GM19395 (cell line): ENCODE data around the gene SLC17A9.

ENCODE experiments used
- ATAC-seq: cut with Tn5 transposase; IDR thresholded peaks from one replicate; pipeline ENCODE4 v1.9.1; 2021; ENCODE audit warnings: mild to moderate bottlenecking, moderate library complexity; ENCODE audit not compliant: unreplicated experiment

SLC17A9 gene

GRCh38 chr20:63014287-63014686, 61.8 kb downstream of the SLC17A9 start:
- ATAC-seq, result no peak

- no peak for ATAC-seq
These were observed 62.2 kb downstream of the SLC17A9 start for GRCh38 chr20:63014710-63015109.

- ATAC-seq, result no peak
These were observed 62.7 kb downstream of the SLC17A9 start for GRCh38 chr20:63015147-63015661.

- no peak for ATAC-seq
These were observed 63.3 kb downstream of the SLC17A9 start for GRCh38 chr20:63015662-63016361.

GRCh38 chr20:63016514-63017075, 64.1 kb downstream of the SLC17A9 start:
- no peak for ATAC-seq

- ATAC-seq, result no peak
These were observed 64.7 kb downstream of the SLC17A9 start for GRCh38 chr20:63017076-63017825.

- ATAC-seq, result no peak
These were observed 65.4 kb downstream of the SLC17A9 start for GRCh38 chr20:63017826-63018411.
